NCI-H748 (cell line): ENCODE results near the gene HLCS.

Source experiments
- DNase-seq: peaks from one replicate; lab custom pipeline; 2025; ENCODE audit not compliant: unreplicated experiment; lab: John Stamatoyannopoulos, UW

HLCS gene

DNA sequence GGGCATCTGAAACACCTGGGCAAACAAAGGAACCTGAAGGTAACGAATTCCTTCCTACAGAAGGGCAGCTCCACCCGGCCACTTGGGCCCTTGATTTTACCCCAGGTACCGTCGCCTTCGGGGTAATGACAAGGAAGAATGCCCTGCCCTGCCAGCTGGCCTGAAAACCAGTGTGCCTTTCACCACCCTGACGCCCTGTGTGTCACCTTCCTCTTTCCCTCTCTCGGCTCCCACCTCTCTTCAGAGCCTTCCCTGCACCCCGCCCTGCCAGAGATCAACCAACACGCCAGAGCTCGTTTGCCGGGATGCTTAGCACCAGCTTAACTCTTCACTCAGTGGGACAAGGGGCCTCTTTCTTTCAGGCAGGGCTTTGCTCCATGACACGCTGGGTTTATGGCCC is 181.5 kb downstream of the HLCS start:
- no peak for DNase-seq

DNA sequence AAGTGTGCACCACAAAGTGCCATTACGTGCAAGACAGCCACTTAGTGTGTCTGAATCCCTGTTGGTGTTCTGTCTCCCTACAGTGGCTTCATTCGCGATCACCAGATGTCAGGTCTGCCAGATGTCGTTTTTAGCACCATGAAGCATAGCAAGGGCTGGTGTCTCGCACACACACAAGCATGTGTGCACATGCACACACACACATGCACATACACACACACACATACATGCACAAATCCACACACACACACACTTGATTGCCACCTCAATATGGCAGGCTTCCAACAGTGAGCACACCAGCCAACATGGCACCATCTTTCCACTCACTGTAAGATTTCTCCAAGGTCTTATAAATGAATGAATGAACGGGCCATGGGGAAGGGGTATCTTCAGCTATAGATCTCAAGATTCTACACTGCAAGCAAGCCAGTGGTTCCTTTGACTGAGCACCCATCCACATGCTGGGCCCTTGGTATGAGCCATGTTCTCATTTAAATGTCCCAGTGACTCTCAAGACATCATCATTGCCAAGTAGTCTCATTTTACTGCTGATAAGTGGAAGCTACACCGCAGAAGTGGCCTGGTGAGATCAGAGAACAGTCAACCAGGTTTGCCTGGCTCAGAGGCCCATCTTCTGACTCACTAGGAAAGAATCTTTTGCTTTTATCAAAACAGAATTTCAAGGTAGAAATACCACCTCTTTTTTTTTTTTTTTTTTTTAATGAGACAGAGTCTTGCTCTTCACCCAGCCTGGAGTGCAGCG is 182.7 kb downstream of the HLCS start:
- no peak for DNase-seq

DNA sequence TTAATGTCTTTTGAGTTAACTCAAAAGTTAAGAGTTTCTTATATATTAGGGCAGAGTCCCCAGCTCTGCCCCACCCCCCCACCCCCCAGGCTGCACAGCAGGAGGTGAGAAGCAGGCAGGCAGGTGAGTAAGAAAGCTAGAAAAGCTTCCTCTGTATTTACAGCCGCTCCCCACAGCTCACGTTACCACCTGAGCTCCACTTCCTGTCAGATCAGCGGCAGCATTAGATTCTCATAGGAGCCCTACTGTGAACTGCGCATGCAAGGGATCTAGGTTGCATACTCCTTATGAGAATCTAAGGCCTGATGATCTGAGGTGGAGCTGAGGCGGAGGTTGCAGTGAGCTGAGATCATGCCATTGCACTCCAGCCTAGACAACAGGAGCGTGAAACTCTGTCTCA is 185.6 kb downstream of the HLCS start:
- peak; percentile 3 for DNase-seq

DNA sequence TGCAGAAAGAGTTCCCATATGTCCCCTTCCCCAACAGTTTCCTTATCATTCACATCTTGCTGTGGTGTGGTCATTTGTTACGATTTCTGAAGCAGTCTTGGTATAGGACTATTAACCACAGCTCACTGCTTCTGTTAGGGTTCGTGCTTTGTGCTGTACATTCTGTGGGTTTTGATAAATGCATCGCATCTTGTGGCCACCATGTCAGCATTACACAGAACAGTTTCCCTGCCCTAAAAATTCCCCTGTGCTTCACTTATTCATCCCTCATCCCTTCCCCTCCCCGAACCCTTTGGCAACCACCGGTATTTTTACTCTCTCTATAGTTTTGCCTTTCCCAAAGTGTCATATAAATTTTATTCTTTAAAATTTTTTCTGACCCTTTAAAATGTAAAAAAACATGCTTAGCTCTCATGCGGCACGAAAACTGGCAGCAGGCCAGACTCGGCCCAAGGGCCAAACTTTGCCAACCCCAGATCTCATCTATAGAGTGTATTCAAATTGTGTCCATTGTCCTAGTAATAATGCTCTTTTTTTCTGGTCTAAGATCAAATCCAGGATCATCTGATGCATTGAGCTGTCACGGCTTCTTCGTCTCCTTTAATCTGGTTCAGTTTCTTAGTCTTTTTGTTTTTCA is 189.4 kb downstream of the HLCS start:
- no peak for DNase-seq

DNA sequence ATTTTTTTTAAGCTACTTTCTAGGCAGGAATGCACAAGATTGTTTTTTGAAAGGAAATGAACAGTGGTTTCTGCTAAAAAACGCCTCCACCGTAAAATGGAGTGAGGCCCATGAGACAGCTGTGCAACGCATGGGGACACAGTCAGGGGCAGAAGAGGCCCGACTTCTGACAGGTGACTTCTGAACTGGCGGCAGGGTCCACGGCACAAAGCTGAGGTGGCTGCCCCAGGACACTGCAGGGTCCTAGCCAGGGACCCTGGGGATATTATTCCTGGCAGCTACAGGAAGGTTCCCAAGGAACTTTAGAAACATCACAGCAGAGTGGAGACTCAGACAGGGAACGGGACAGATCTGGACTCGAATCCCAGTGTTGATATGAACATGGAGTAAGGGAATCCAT is 192.5 kb downstream of the HLCS start:
- no peak for DNase-seq

DNA sequence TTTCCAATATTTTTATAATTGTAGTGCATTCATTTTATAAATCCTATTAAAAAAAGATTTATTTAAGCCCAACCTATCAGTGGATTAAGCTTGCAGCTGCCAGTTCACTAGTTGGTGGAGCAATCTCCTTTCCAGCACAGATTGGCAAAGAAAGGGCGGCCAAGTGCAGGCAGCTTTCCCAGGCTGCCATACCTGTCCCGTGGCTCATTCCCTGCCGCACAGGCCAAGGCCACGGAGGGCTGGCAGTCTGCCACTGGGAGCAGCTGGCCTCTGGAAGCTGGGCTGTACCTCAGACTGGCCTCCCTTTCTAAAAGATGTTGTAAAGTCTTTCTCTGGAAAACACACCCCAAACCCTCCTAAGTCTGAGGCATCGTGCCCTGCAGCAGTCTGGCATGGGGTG is 193.4 kb downstream of the HLCS start:
- no peak for DNase-seq

DNA sequence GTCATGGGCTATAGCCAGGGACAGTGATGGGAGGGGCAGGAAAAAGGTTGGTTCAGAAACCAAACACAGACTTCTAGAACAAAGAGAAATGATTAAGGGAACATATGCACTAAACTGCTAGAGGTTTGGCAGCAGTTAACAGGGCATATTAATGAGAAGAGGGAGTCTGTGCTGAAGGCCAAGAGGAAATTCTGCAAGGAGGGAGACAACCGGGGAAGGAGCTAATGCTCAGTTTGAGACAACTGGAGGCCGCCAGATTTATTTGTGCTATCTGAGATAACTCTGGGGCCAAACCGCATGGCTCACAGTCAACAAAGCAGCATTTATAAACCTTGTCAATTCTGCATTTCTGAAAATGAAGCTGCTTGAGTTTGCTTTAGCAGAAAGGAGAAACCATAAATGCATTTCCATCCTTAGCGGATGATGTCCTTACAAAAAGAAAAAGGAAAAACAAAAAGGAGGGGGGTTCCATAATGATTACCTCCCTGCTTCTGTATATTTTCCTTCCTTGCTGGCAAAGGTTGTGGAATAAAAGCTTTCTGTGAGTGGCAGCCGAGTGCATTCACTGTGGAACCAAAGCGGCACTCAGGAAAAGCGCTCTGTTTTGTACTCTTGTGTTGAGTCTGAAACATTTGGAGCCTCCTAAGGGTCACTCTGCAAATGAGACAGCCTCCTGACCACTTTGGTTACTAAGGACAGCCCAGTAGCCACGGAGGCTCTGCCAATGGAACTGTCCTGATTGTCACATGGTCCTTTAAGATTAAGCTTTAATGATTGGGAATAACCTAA is 197.2 kb downstream of the HLCS start:
- peak; percentile 49 for DNase-seq

DNA sequence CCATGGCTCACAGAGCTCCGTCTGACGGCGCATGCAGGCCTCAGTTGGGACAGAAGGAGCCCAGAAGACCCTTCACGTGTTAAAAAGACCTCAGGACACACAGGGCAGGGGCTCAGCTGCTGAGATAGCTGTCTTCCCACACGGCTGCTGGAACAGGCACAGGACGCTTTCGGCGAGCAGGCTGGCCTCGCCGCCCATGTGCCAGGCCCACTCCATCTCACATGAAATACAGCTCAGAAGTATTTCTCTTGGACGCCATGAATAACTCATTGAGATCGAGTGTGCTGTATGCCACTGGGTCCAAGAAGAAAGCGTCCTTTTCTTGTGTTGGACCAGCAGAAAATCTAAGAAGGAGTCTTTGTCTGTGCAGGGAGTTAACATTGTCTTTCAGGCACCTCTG is 198.0 kb downstream of the HLCS start:
- DNase-seq: no peak

DNA sequence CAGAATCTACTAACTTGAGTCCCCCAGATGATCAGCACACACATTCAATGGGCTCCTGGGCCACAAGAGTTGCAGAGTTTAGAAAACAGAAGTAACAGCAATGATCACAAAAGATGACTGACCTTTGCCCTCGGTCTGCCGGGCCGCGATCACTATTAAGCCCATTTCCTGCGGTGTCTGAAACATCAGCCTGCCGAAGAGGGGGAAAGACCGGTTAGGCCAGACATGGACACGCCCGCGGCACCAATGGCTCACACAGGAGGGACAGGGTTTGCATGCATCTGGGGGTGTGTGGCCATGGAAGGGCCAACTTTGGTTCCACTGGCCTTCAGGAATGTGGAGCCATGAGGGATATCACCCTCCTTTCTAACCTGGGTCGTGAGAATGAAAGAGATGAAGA is 199.4 kb downstream of the HLCS start:
- no peak for DNase-seq

DNA sequence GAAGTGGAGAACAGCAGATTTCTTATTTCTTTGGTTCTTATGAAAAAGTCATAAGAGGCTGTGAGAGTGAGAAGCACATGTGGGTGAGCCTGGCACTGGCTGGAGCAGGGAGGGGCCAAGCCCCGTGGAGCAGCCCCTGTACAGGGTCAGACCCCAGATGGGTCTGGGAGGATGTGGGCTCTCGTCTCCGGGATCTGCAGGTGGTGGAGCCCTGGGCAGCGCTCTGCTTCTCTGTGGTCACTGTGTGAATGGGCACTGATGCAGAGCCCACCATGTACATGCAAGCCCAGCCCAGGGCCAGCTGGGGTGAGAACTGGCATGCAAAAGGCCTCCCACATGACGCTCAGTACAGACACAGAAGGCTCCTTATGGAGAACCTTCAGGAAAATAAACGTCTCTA is 200.0 kb downstream of the HLCS start:
- no peak for DNase-seq

DNA sequence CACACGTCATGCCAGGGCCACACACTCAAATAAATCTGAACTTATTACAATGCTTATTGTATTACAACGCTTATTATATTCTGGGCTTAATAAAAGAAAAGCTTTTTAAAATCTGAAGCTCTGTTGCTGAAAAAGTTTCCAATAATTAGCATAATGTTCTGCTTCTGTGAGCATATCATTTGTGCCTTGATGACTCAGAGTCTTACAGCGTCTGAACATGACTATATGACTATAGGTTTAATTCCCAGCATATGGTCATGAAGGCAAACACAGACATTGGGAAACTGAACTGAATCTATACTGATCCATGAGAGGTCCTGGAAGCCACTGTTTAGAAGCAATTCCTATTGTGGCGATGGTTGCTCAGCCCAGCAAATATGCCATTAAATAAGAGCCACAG is 201.2 kb downstream of the HLCS start:
- no peak for DNase-seq

DNA sequence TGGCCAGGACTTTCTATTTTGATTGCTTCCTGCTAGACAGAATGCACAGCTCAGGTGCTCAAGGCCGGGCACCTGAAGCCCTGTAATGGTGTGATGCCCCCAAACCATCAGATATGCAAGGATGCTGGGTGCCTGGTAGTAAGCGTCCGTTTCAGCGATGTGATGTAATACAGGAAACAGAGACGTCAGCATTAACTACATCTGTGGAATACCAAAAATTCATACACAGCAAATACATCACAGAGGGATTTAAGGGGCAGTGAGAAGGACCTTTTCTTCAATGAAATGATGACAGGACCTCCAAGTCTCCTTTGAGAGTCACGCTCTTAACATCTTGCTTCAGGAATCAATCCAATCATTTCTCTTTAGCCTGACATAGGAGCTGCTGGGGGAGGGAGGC is 203.2 kb downstream of the HLCS start:
- no peak for DNase-seq

DNA sequence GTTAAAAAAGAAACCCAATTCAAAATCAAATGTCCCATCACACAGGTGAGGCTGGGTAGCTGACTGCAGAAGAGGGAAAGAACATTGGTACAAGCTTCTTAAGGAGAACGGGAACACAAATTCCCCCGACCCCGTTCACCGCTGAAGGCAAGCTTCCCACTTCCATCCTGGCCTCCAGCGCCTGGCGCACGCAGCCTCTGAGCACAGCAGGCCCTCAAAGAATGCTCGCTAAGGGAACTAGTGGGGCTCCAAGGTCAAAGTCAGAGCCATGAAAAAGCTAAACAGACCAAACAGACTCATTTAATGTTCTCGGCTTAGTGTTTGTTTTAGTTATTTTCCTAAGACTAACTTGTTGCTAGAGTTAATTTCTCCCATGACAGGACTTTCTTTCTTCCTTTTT is 203.8 kb downstream of the HLCS start:
- no peak for DNase-seq

DNA sequence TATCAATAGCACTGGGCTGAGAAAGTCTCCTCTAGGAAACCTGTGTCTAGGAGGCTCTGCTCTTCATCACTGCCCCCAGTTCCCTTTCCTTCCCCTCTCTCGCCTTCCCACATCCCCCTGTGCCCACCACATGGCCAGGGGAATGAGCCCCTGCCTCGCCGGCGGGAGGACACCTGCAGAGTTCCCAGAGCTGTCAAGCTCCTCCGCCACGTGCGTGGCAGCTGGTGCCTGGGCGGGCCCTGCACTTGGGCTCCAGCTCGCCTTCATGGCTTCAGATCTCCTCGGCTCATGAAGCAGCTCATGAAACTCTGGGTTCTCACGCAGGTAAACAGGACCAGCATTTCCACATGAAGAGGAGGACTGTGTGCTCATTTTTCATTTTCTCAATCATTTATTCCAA is 204.8 kb downstream of the HLCS start:
- DNase-seq: no peak

DNA sequence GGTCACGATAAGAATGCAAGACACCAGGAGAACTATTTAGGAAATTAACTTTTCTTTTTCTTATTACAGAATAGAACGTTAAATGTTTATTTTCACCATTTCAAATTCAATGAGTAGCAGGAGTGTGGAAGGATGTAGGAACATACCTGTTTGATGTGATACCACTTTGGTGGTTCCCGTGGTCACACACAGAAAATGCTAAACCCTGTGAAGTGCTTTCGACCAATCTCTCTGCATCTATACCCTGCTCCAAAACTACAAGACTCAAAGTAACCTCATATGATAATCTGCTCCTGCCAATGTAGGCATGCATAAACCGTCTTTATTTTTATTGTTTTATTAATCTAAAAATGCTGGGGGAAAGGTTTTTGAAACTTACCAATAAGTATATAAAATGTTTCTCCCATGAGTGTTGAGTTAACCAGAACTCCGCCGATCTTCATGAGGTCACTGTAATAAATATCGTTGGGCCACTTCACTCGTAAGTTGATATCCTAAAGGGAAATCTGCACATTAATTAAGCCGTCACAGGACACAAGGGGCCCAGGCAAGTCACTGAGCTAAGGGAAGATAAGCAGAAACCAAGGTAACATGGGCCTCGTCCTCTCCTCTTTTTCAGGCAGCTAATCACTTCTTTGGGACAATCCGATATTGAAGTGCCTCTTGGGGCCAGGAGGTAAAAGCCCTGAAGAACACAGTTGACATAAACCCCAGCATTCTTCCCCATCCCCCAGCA is 207.0 kb downstream of the HLCS start:
- DNase-seq: no peak

DNA sequence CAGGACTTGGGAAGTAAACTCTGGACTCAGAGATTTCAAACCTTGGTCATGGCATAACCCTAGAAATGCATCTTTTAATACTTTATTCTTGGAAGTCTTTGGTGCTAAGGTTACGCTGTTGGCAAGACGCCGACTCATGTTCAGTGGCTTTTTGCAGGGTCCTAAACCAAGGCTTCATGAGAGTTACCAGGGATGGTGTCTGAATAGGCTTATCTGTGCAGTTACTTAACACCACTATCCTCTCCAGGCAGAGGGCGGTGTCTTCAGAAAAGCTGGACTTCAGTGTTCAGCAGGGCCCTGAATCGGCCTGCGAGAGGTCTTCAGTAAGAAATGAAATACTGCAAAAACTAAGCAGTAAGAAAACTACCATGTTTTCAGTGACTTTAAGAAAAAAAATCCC is 209.3 kb downstream of the HLCS start:
- no peak for DNase-seq

DNA sequence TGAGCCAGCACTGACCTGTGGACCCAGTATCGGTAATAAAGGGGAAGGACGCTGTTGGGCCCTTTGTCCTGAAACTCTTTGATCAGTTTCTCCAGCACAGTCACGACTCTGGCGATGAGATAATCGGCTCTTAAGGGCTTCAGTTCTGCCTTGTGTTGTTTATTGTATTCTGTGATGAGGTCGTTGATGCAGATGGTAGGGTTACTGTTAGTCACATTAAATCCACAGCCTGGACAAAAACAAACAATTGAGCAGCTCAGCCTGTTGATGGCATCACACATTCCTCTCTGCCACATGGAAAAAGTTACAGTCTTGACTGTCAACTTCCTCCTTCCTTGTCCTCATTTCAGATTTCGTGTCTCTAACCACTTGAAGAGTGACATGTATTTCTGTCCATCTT is 209.9 kb downstream of the HLCS start:
- no peak for DNase-seq

DNA sequence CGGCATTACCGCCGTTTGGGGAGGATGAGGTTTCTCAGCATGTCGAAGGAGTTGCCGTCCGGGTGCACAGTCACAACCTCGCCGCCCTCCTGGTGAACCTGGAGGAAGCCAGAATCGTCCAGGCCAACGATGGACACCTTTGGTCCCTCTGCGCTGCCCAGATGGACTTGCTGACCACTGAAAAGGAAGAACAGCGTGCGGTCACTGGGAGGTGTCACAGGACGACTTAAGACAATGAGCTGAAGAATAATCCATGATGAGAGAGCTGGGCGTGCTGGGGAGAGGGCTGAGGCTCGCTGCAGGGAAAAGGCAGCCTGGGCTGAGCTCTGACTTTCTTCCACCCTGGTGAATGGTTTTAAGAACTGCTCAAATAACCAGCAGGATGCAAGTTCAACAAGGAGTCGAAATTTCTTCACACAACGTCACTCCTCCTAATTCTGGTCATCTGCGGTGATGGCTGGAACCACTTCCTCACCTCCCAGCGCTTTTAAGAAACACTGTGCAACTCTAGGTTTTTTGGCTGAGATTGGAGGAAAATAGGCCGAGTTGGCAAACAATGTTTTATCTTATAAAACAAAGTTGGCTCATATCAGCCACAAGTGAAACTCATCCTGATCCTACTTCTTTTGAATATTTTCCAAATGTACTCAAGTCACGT is 212.1 kb downstream of the HLCS start:
- no peak for DNase-seq

DNA sequence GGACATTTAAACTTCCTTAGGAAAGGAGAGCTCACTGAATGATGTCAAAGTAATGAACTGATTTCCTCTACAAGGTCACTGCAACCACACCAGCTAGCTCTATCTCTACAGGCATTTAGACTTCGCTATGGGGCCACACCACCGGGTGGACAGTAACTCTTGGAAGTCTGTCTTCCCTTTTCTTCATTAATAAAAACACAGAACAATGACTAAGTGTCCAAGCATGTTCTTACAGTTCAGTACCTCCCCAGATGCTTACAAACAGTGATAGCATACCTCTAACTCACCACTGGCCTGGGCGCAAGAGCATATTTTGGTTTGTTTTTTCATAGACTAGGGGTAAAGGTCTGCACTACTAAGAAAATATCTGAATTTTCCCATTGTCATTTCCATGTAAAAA is 212.9 kb downstream of the HLCS start:
- no peak for DNase-seq

DNA sequence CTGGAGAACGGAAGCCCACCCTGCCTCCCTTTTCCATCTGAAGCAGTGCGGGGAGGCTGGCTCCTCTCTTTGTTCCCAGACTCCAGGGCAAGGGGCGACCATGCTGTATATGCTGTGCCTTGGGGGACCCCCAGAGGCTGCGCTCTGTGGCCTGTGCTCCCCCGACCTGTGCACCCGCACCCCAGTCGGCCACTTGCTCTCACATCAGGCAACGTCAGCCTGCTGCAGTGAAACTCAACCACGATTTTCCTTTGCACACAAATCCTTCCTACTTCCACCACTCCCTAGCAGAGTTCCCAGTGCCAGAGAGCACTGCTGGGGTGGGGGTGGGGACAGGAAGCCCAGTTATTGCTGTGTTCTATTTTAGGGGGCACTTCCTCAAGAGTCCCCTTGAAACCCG is 215.1 kb downstream of the HLCS start:
- no peak for DNase-seq

DNA sequence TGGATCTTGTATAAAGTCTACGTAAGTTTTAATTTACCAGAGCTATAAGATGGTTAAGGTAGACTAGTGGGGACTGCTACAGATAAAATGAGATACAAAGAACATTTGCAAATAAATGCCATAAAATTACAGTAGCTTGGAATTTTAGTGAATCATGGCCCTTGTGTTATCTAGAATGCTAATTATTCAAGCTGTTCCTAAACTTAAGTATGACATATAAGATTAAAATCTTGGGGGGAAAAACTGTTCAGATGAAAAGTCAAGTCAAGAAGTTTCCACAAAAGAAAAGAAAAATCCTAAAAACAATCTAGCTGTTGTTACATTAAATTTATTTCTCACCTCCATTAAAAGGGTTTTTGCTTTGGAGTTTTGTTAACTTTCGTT is 215.9 kb downstream of the HLCS start:
- DNase-seq: no peak
